Mucosa of rectum (tissue), 2 donors: Measurements from ENCODE around the gene TMEM145.

Experiments used
- H3K27ac ChIP-seq, 2 donors: one replicate each; pipeline ENCODE4 v1.7.0; 2013; ENCODE audit warnings: inconsistent platforms in 2 of 2, low read depth in 2 of 2, low read length in 2 of 2
- H3K27me3 ChIP-seq, 2 donors: one replicate each; pipeline ENCODE4 v1.7.0; 2013; ENCODE audit warnings: low read length in 2 of 2; ENCODE audit not compliant: control insufficient read depth in 2 of 2, insufficient read depth in 2 of 2
- H3K36me3 ChIP-seq, 2 donors: one replicate each; pipeline ENCODE4 v1.7.0; 2013; ENCODE audit warnings: low read length in 2 of 2; ENCODE audit not compliant: control insufficient read depth in 2 of 2, insufficient read depth in 2 of 2
- H3K4me1 ChIP-seq, 2 donors: one replicate each; pipeline ENCODE4 v1.7.0; 2013; ENCODE audit warnings: low read length in 2 of 2, mild to moderate bottlenecking in 1 of 2; ENCODE audit not compliant: control insufficient read depth in 2 of 2, insufficient read depth in 2 of 2
- H3K4me3 ChIP-seq, 2 donors: one replicate each; pipeline ENCODE4 v1.7.0; 2013; ENCODE audit warnings: low read length in 2 of 2
- H3K9ac ChIP-seq, 2 donors: one replicate each; pipeline ENCODE4 v1.7.0; 2013; ENCODE audit warnings: low read length in 2 of 2, low read depth in 1 of 2, mild to moderate bottlenecking in 1 of 2
- H3K9me3 ChIP-seq, 2 donors: one replicate each; pipeline ENCODE4 v1.7.0; 2013; ENCODE audit warnings: low read length in 2 of 2; ENCODE audit not compliant: control insufficient read depth in 2 of 2
- donor health status: healthy.
- donor health status: Normal muscosa, but diverticular disease.

TMEM145 gene

GRCh38 chr19:42360787-42361544 is 47.9 kb downstream of the TMEM145 start:
- Histone ChIP-seq H3K4me3 (no peak overlapping the region), H3K27me3 (no peaks in the 10 kb centered on the region), H3K36me3 (peaks cover 19 to 33% of the 10 kb centered on the region in 2 donors), H3K9me3 (peaks cover 0 to 3% of the 10 kb centered on the region in 2 donors), H3K4me1 (no peaks in the 10 kb centered on the region), H3K9ac (no peak overlapping the region), H3K27ac (no peak overlapping the region)

DNA sequence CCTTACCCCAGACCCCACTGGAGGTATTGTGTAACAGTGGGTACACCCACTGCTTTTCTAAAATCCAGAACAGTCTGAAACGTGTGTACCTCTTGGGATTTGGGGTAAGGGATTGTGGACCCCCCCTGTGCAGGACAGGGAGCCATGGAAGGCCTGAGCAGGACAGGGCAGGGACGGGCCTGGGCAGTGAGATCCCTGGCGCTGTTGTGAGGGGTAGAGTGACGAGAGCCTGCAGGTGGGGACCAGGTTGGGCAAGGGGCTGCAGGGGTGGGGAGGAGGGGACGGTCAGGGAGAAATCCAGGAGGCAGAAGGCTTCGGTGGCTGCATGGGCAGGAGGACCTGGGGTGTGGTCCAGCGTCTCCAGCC is 48.4 kb downstream of the TMEM145 start:
- H3K36me3 ChIP-seq, result peaks cover 17 to 28% of the 10 kb centered on the region in 2 donors

GRCh38 chr19:42362342-42362741 is 49.2 kb downstream of the TMEM145 start:
- Histone ChIP-seq H3K9me3 (peaks cover 0 to 3% of the 10 kb centered on the region in 2 donors), H3K4me3 (no peak overlapping the region), H3K36me3 (peaks cover 10 to 23% of the 10 kb centered on the region in 2 donors), H3K27me3 (no peaks in the 10 kb centered on the region), H3K4me1 (no peaks in the 10 kb centered on the region), H3K27ac (no peak overlapping the region), H3K9ac (no peak overlapping the region)

More for the DNA sequence above, 48.4 kb downstream of the TMEM145 start:
- Histone ChIP-seq H3K9ac (no peak overlapping the region), H3K9me3 (peaks cover 0 to 3% of the 10 kb centered on the region in 2 donors), H3K27ac (no peak overlapping the region), H3K4me3 (no peak overlapping the region), H3K4me1 (no peaks in the 10 kb centered on the region), H3K27me3 (no peaks in the 10 kb centered on the region)

GRCh38 chr19:42362891-42363440 is 49.9 kb downstream of the TMEM145 start:
- H3K9me3 ChIP-seq, result peaks cover 0 to 3% of the 10 kb centered on the region in 2 donors
- H3K4me3 ChIP-seq, result no peak overlapping the region
- H3K9ac ChIP-seq, result no peak overlapping the region
- H3K27me3 ChIP-seq, result no peaks in the 10 kb centered on the region
- no peak overlapping the region for H3K27ac ChIP-seq
- no peaks in the 10 kb centered on the region for H3K4me1 ChIP-seq
- H3K36me3 ChIP-seq, result peaks cover 10 to 21% of the 10 kb centered on the region in 2 donors

- H3K4me3 ChIP-seq, result no peak overlapping the region
These were observed 50.7 kb downstream of the TMEM145 start for GRCh38 chr19:42363614-42364346.

GRCh38 chr19:42366673-42367072 is 53.6 kb downstream of the TMEM145 start:
- Histone ChIP-seq H3K9ac (no peak overlapping the region), H3K36me3 (peaks cover 10 to 19% of the 10 kb centered on the region in 2 donors), H3K4me3 (no peak overlapping the region), H3K27ac (no peak overlapping the region), H3K9me3 (peaks cover 0 to 3% of the 10 kb centered on the region in 2 donors), H3K4me1 (no peaks in the 10 kb centered on the region), H3K27me3 (no peaks in the 10 kb centered on the region)

More at GRCh38 chr19:42363614-42364346, 50.7 kb downstream of the TMEM145 start:
- H3K9me3 ChIP-seq, result peaks cover 0 to 3% of the 10 kb centered on the region in 2 donors
- H3K27me3 ChIP-seq, result no peaks in the 10 kb centered on the region
- no peak overlapping the region for H3K9ac ChIP-seq
- H3K4me1 ChIP-seq, result no peaks in the 10 kb centered on the region
- H3K36me3 ChIP-seq, result peaks cover 10 to 21% of the 10 kb centered on the region in 2 donors
- peak overlapping the region; percentile 26 to 40 for H3K27ac ChIP-seq

GRCh38 chr19:42367929-42368328 is 54.8 kb downstream of the TMEM145 start:
- Histone ChIP-seq H3K27ac (no peak overlapping the region), H3K4me3 (no peak overlapping the region), H3K36me3 (peaks cover 10 to 15% of the 10 kb centered on the region in 2 donors), H3K27me3 (no peaks in the 10 kb centered on the region), H3K4me1 (no peaks in the 10 kb centered on the region), H3K9me3 (peaks cover 0 to 3% of the 10 kb centered on the region in 2 donors), H3K9ac (no peak overlapping the region)

DNA sequence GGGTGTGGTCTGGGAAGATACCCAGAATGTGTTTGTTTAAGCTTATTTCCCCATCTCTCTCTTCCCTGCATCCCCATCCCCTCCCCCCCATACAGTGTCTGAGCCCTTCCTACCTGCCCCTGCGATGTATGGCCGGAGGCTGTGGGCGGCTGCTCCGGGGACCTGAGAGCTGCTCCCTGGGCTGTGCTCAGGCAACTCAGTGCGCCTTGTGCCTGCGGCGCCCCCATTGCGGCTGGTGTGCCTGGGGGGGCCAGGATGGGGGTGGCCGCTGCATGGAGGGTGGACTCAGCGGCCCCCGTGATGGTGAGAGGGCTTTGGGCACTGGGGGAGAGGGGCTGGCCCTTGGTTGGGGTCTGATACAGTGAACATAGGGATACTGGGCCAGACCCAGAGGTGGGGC is 55.3 kb downstream of the TMEM145 start:
- H3K27me3 ChIP-seq, result no peaks in the 10 kb centered on the region
- H3K4me3 ChIP-seq, result no peak overlapping the region
- no peak overlapping the region for H3K9ac ChIP-seq
- no peak overlapping the region for H3K27ac ChIP-seq
- peaks cover 8 to 12% of the 10 kb centered on the region in 2 donors for H3K36me3 ChIP-seq
- no peaks in the 10 kb centered on the region for H3K4me1 ChIP-seq
- peaks cover 0 to 3% of the 10 kb centered on the region in 2 donors for H3K9me3 ChIP-seq

GRCh38 chr19:42368765-42369164 is 55.7 kb downstream of the TMEM145 start:
- Histone ChIP-seq H3K27ac (no peak overlapping the region), H3K4me3 (no peak overlapping the region), H3K9ac (no peak overlapping the region), H3K4me1 (no peaks in the 10 kb centered on the region), H3K36me3 (peaks cover 6 to 8% of the 10 kb centered on the region in 2 donors), H3K9me3 (peaks cover 0 to 3% of the 10 kb centered on the region in 2 donors), H3K27me3 (no peaks in the 10 kb centered on the region)
